Liver (tissue), 9 donors: ENCODE data around the gene TMCO1. TPM values are rescaled to one million over a fixed set of nuclear protein-coding genes. Genes with fewer than 3 reads are reported as not detected.

Experiments used
- DNase-seq: peaks from one replicate; pipeline ENCODE4 v3.0.0-alpha.2; 2017; ENCODE audit warnings: low spot score
- H3K27ac ChIP-seq, 2 donors: one replicate each; pipeline ENCODE4 v1.7.0; 2013; ENCODE audit warnings: inconsistent platforms in 2 of 2, low read length in 2 of 2, control low read depth in 1 of 2, low read depth in 1 of 2, mild to moderate bottlenecking in 1 of 2
- H3K27me3 ChIP-seq, 4 donors: one replicate each; pipeline versions ENCODE4 v1.6.1 to v1.7.0; 2013; ENCODE audit warnings: low read length in 3 of 4, inconsistent platforms in 1 of 4, mild to moderate bottlenecking in 1 of 4, moderate library complexity in 1 of 4; ENCODE audit not compliant: control insufficient read depth in 4 of 4, insufficient read depth in 4 of 4
- H3K36me3 ChIP-seq, 4 donors: one replicate each; pipeline versions ENCODE4 v1.6.1 to v1.7.0; 2013; ENCODE audit warnings: low read length in 3 of 4, mild to moderate bottlenecking in 3 of 4, low read depth in 1 of 4, moderate library complexity in 1 of 4; ENCODE audit not compliant: control insufficient read depth in 4 of 4, insufficient read depth in 3 of 4
- H3K4me1 ChIP-seq, 4 donors: one replicate each; pipeline versions ENCODE4 v1.6.1 to v1.7.0; 2013; ENCODE audit warnings: low read length in 3 of 4, mild to moderate bottlenecking in 3 of 4, moderate library complexity in 1 of 4; ENCODE audit not compliant: control insufficient read depth in 4 of 4, insufficient read depth in 4 of 4
- H3K4me3 ChIP-seq, 3 donors: one replicate each; pipeline versions ENCODE4 v1.6.1 to v1.7.0; 2013; ENCODE audit warnings: low read length in 3 of 3, control low read depth in 1 of 3, low read depth in 1 of 3, mild to moderate bottlenecking in 1 of 3
- H3K9ac ChIP-seq, 2 donors: one replicate each; pipeline ENCODE4 v1.7.0; 2013; ENCODE audit warnings: low read length in 2 of 2, mild to moderate bottlenecking in 2 of 2, moderate library complexity in 2 of 2, control low read depth in 1 of 2, low read depth in 1 of 2
- H3K9me3 ChIP-seq, 4 donors: one replicate each; pipeline versions ENCODE4 v1.6.1 to v1.7.0; 2013; ENCODE audit warnings: low read length in 3 of 4; ENCODE audit not compliant: control insufficient read depth in 4 of 4
- FOXA1 ChIP-seq: IDR thresholded peaks from 2 replicates; pipeline ENCODE4 v1.6.1; 2016; ENCODE audit warnings: antibody characterized with exemption
- FOXA2 ChIP-seq: IDR thresholded peaks from 2 replicates; pipeline ENCODE4 v1.6.1; 2016; ENCODE audit warnings: antibody characterized with exemption
- GABPA ChIP-seq, 2 donors: IDR thresholded peaks in 1 of 2; conservative IDR thresholded peaks in 1 of 2; 2 replicates each; pipeline ENCODE4 v1.6.1; 2016; ENCODE audit warnings: antibody characterized with exemption in 2 of 2, mild to moderate bottlenecking in 1 of 2, moderate library complexity in 1 of 2
- HNF4A ChIP-seq, 2 donors: conservative IDR thresholded peaks; 2 replicates each; pipeline ENCODE4 v1.6.1; 2016; ENCODE audit warnings: antibody characterized with exemption in 2 of 2, mild to moderate bottlenecking in 2 of 2
- HNF4G ChIP-seq: IDR thresholded peaks from 2 replicates; pipeline ENCODE4 v1.6.1; 2016; ENCODE audit warnings: antibody characterized with exemption
- JUND ChIP-seq, 2 donors: IDR thresholded peaks; 2 replicates each; pipeline ENCODE4 v1.6.1; 2016; ENCODE audit warnings: antibody characterized with exemption in 2 of 2
- NR2F2 ChIP-seq: IDR thresholded peaks from 2 replicates; pipeline ENCODE4 v1.6.1; 2016; ENCODE audit warnings: antibody characterized with exemption
- RAD21 ChIP-seq, 2 donors: IDR thresholded peaks; 2 replicates each; pipeline ENCODE4 v1.6.1; 2016; ENCODE audit warnings: antibody characterized with exemption in 2 of 2, mild to moderate bottlenecking in 2 of 2
- RXRA ChIP-seq, 2 donors: IDR thresholded peaks; 2 replicates each; pipeline ENCODE4 v1.6.1; 2017 to 2018; ENCODE audit warnings: antibody characterized with exemption in 2 of 2, mild to moderate bottlenecking in 1 of 2
- SP1 ChIP-seq: IDR thresholded peaks from 2 replicates; pipeline ENCODE4 v1.6.1; 2018; ENCODE audit warnings: antibody characterized with exemption, mild to moderate bottlenecking
- TAF1 ChIP-seq: conservative IDR thresholded peaks from 2 replicates; pipeline ENCODE4 v1.6.1; 2016; ENCODE audit warnings: antibody characterized with exemption, mild to moderate bottlenecking
- YY1 ChIP-seq: IDR thresholded peaks from 2 replicates; pipeline ENCODE4 v1.6.1; 2016; ENCODE audit warnings: antibody characterized with exemption, mild to moderate bottlenecking
- WGBS: extraction: QIAGEN DNeasy Blood & Tissue Kit; methylation state at CpG from one replicate; pipeline ENCODE4 v1.1.7; 2013; 5-methylcytosine and 5-hydroxymethylcytosine counted together
- polyA plus RNA-seq, 2 donors: library from polyadenylated mRNA; stranded (reverse) in 1 of 2; unstranded in 1 of 2; fragments of 200-250 nt in 1 of 2; fragments of >200 nt in 1 of 2; fragmentation: Nextera tagmentation in 1 of 2; extraction: Ambion mirVana in 1 of 2; gene quantifications; one replicate each; pipeline versions ENCODE4 v1.2.1 to v1.2.3, GENCODE V29; 2013 to 2015
- total RNA-seq, 2 donors: library from RNA; depleted of rRNA; stranded (reverse); fragments of >200 nt; gene quantifications; one replicate each; pipeline ENCODE4 v1.2.3, GENCODE V29; 2014
- TF ChIP-seq, protein P1 (sequence below): IDR thresholded peaks from 2 replicates; pipeline ENCODE4 v1.6.1; 2016; ENCODE audit warnings: antibody characterized with exemption, mild to moderate bottlenecking
- TF ChIP-seq, protein P2 (sequence below): IDR thresholded peaks from 2 replicates; pipeline ENCODE4 v1.6.1; 2016; ENCODE audit warnings: antibody characterized with exemption
- TF ChIP-seq, protein P3 (sequence below): IDR thresholded peaks from 2 replicates; pipeline ENCODE4 v1.6.1; 2016; ENCODE audit warnings: antibody characterized with exemption
- TF ChIP-seq, protein P4 (sequence below): IDR thresholded peaks from 2 replicates; pipeline ENCODE4 v1.6.1; 2016; ENCODE audit warnings: antibody characterized with exemption
- donor health status: healthy.
- donor health status: healthy.
- donor health status: healthy.
- donor health status: healthy.
- donor health status: healthy.

The TMCO1 gene
- total and polyA plus RNA-seq, 4 donors = 53.8 to 170 (median 71.2) TPM

DNA sequence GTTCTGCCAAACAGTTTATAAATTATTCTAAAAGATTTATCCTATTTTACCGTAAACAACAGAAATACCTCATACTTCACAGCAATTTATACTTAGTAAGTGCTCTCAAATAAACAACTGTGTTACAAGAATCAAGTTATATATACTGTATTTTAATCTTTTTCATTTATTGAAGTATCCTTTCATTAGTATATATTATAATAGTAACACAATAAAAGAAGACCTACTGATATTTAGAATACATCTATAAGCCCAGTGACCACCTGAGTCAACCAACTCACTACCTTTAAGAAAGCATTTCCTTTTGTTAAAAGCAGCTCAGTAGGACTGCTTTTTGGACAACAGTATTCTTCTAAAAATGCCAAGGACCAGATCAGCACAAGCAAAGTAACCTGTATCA, 5.9 kb downstream of the TMCO1 start:
- TF ChIP-seq JUND (IDR thresholded peaks at IDR 0.05) (no peak), SP1 (no peak), TAF1 (no peak), YY1 (no peak), GABPA (IDR thresholded peaks at IDR 0.05 in 1 of 2, conservative IDR thresholded peaks at IDR 0.05 in 1 of 2) (no peak), HNF4G (no peak), HNF4A (conservative IDR thresholded peaks at IDR 0.05) (no peak), NR2F2 (no peak)
- TF ChIP-seq, protein P1, sequence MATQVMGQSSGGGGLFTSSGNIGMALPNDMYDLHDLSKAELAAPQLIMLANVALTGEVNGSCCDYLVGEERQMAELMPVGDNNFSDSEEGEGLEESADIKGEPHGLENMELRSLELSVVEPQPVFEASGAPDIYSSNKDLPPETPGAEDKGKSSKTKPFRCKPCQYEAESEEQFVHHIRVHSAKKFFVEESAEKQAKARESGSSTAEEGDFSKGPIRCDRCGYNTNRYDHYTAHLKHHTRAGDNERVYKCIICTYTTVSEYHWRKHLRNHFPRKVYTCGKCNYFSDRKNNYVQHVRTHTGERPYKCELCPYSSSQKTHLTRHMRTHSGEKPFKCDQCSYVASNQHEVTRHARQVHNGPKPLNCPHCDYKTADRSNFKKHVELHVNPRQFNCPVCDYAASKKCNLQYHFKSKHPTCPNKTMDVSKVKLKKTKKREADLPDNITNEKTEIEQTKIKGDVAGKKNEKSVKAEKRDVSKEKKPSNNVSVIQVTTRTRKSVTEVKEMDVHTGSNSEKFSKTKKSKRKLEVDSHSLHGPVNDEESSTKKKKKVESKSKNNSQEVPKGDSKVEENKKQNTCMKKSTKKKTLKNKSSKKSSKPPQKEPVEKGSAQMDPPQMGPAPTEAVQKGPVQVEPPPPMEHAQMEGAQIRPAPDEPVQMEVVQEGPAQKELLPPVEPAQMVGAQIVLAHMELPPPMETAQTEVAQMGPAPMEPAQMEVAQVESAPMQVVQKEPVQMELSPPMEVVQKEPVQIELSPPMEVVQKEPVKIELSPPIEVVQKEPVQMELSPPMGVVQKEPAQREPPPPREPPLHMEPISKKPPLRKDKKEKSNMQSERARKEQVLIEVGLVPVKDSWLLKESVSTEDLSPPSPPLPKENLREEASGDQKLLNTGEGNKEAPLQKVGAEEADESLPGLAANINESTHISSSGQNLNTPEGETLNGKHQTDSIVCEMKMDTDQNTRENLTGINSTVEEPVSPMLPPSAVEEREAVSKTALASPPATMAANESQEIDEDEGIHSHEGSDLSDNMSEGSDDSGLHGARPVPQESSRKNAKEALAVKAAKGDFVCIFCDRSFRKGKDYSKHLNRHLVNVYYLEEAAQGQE = no peak
- TF ChIP-seq, protein P2, sequence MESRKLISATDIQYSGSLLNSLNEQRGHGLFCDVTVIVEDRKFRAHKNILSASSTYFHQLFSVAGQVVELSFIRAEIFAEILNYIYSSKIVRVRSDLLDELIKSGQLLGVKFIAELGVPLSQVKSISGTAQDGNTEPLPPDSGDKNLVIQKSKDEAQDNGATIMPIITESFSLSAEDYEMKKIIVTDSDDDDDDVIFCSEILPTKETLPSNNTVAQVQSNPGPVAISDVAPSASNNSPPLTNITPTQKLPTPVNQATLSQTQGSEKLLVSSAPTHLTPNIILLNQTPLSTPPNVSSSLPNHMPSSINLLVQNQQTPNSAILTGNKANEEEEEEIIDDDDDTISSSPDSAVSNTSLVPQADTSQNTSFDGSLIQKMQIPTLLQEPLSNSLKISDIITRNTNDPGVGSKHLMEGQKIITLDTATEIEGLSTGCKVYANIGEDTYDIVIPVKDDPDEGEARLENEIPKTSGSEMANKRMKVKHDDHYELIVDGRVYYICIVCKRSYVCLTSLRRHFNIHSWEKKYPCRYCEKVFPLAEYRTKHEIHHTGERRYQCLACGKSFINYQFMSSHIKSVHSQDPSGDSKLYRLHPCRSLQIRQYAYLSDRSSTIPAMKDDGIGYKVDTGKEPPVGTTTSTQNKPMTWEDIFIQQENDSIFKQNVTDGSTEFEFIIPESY = no peak
- TF ChIP-seq, protein P3, sequence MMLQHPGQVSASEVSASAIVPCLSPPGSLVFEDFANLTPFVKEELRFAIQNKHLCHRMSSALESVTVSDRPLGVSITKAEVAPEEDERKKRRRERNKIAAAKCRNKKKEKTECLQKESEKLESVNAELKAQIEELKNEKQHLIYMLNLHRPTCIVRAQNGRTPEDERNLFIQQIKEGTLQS = no peak
- Histone ChIP-seq H3K27me3 (no peaks in the 10 kb centered on the region), H3K36me3 (peaks cover 1 to 29% (median 23%) of the 10 kb centered on the region in 4 donors), H3K4me1 (peaks cover 5 to 19% (median 8%) of the 10 kb centered on the region in 4 donors), H3K27ac (no peak overlapping the region), H3K4me3 (no peak overlapping the region), H3K9me3 (no peaks in the 10 kb centered on the region), H3K9ac (no peak overlapping the region)
- WGBS = 97% methylated on average over 1 of the region's 1 CpG
- no peak for DNase-seq

DNA sequence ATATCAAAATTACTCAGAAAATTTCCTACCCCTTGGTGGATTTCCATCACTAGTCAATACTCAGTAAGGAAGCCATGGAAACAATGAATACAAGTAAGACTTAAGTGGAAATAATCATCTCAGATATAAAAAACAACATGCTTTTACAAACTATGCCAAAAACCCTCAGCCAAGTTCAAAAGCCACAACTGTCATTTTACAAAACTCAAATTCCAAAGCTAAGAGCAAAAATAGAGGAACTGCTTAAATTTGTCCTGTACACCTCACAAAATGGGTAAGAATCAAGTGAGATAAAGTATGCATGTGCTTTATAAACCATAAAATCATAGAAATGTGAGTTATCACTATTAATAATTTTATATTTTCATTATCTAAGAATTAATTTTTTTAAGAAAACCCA, 9.6 kb downstream of the TMCO1 start:
- no peak for DNase-seq
- H3K4me3 ChIP-seq = no peak overlapping the region
- no peaks in the 10 kb centered on the region for H3K9me3 ChIP-seq
- H3K27me3 ChIP-seq = no peaks in the 10 kb centered on the region
- H3K27ac ChIP-seq = no peak overlapping the region
- H3K4me1 ChIP-seq = peaks cover 0 to 3% (median 2%) of the 10 kb centered on the region in 4 donors
- no peak overlapping the region for H3K9ac ChIP-seq
- TF ChIP-seq RXRA (IDR thresholded peaks at IDR 0.05) (no peak), GABPA (IDR thresholded peaks at IDR 0.05 in 1 of 2, conservative IDR thresholded peaks at IDR 0.05 in 1 of 2) (no peak), YY1 (no peak), JUND (IDR thresholded peaks at IDR 0.05) (no peak), TAF1 (no peak), HNF4G (no peak), FOXA2 (no peak), RAD21 (IDR thresholded peaks at IDR 0.05) (no peak), FOXA1 (no peak), NR2F2 (no peak)
- TF ChIP-seq, protein P3 = no peak
- TF ChIP-seq, protein P4, sequence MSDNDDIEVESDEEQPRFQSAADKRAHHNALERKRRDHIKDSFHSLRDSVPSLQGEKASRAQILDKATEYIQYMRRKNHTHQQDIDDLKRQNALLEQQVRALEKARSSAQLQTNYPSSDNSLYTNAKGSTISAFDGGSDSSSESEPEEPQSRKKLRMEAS = no peak
- H3K36me3 ChIP-seq = peaks cover 1 to 19% (median 15%) of the 10 kb centered on the region in 4 donors
